GM19193 (cell line): ENCODE data around the gene DOP1A.

ENCODE experiments used
- POLR2A ChIP-seq: IDR thresholded peaks from 4 replicates; pipeline ENCODE4 v1.6.1; 2011; ENCODE audit not compliant: insufficient read depth, insufficient read length; ENCODE audit errors: extremely low read depth

Gene DOP1A

DNA sequence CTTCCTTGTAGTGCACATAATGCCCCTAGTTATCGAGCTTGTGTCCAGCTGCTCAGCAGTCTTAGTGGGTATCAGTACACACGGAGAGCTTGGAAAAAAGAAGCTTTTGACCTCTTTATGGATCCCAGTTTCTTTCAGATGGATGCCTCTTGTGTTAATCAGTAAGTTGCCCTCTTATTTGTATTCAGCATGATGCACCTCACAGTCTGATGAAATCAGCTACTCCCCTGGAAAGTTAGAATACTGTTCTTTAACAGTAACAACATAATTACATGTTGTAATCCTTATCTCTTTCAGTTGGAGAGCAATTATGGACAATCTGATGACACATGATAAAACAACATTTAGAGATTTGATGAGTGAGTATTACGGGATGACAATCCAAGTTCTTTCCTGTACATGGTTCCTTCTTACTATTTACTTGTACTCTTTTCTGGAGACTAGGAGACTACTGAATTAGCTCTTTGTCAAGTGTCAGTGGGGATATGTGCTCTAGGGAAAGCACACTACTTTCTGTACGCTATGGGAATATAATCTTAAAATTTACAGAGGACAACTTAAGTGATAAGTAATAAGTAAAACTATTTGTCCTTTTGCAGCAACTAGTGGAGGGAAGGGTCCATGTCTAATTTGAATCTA lies 86.5 kb downstream of the DOP1A start:
- no peak for TF ChIP-seq POLR2A

GRCh38 chr6:83155794-83156193 lies 88.3 kb downstream of the DOP1A start:
- no peak for TF ChIP-seq POLR2A

- no peak for TF ChIP-seq POLR2A
Measured at GRCh38 chr6:83160167-83160566, 92.7 kb downstream of the DOP1A start.

- TF ChIP-seq POLR2A, result no peak
Measured at GRCh38 chr6:83167726-83168278, 100.3 kb downstream of the DOP1A start.

DNA sequence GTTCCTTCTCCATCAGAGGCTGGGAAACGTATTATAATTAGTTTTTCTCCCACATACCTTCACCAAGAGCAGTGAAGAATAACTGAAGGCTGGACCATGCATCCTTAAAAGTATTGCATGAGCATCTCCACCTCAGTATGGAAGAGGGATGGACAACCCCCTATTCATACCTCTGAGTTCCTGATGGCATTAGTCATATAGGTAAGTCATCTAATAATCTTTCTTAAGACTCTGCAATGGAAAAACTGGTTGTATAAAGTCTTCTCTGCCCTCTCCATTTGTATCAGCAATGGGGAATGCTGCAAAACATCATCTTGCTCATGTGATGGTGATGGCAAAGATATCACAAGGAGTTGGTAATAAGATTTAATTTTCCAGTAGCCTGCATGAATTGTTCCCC lies 101.1 kb downstream of the DOP1A start:
- TF ChIP-seq POLR2A, result no peak

GRCh38 chr6:83169106-83169505 lies 101.6 kb downstream of the DOP1A start:
- no peak for TF ChIP-seq POLR2A

- TF ChIP-seq POLR2A, result no peak
Measured at GRCh38 chr6:83169511-83169910, 102.0 kb downstream of the DOP1A start.

- no peak for TF ChIP-seq POLR2A
Measured at GRCh38 chr6:83176246-83176645, 108.8 kb downstream of the DOP1A start.

GRCh38 chr6:83180426-83180950 lies 113.0 kb downstream of the DOP1A start:
- no peak for TF ChIP-seq POLR2A

GRCh38 chr6:83182114-83182513 lies 114.6 kb downstream of the DOP1A start:
- no peak for TF ChIP-seq POLR2A

DNA sequence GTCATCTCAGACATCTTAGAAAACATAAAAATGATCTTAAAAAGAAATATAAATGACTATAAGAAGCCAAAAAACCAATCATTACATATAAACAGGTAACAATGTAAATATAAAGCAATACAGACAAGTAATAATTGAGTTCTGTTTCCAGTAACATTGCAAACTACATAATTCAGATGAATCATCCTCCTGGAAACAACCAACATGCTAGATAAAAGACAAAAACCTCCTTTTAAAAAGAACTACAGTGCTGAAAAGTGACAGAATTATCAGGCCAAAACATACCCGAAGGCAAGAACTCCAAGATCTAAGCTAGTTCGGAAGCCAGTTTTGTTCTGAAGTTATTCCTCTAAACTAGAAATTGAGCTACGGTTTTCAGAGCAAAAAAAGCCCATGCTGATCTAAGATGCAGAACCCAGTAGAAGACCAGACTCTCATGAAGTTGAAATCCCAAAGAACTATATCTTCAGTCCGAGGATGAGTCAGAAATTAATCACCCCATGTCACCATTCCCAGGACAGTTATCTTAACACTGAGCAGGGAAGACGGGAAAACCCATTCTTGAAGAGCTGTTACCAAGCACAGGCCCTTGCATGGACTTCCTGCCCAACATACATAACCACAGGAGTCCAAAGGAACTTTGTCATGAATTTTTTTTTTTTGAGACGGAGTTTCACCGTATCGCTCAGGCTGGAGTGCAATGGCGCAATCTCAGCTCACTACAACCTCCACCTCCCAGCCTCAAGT lies 115.8 kb downstream of the DOP1A start:
- no peak for TF ChIP-seq POLR2A

- TF ChIP-seq POLR2A, result no peak
Measured at GRCh38 chr6:83185096-83185495, 117.6 kb downstream of the DOP1A start.

- TF ChIP-seq POLR2A, result no peak
Measured at GRCh38 chr6:83188501-83188900, 121.0 kb downstream of the DOP1A start.

DNA sequence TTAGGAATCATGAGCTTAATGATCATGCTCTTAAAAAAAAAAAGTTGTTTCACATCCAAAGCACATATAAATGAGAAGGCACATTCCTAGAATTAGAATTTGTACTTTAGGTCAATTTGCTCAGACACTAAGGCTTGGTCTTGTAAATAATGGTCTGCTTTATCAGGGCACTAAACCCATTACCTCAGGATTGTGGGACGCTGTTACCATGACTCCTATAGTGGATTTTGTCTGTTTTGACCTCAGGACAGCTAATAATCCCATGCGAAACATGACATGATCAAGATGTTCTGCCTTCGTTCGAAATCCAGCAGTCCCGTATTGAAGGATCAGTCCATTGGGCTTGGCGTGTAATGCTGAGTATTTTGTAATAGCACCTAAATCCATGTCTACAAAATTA lies 123.2 kb downstream of the DOP1A start:
- TF ChIP-seq POLR2A, result no peak

GRCh38 chr6:83192456-83192855 lies 125.0 kb downstream of the DOP1A start:
- no peak for TF ChIP-seq POLR2A
